K562 (cell line): ENCODE measurements around the gene BLM. TPM values are rescaled to one million over a fixed set of nuclear protein-coding genes. Genes with fewer than 3 reads are reported as not detected.

ENCODE experiments used
- ATAC-seq: fragments of 200-7000 bp; cut with Tn5 transposase; 3 replicates; pipeline ENCODE4 v1.9.1; 2020; ENCODE audit warnings: moderate library complexity
- BruUV-seq: library from RNA; stranded (reverse); fragments of 400-500 nt; replicated peaks from 2 replicates; lab custom pipeline; 2021; lab: Mats Ljungman, UMichigan
- CTCF ChIA-PET: fragments of 300-600 bp; formaldehyde crosslinking; extraction: SDS; loops from one replicate; lab custom pipeline; 2021; ENCODE audit warnings: low intra/inter-chr PET ratio; lab: Yijun Ruan, JAX
- POLR2A ChIA-PET: fragments of 300-600, 350-650 bp; sonication (Branson Sonifier 250); formaldehyde crosslinking; extraction: SDS; loops from one replicate; lab custom pipeline; 2021; ENCODE audit warnings: antibody characterized with exemption, inconsistent platforms; lab: Yijun Ruan, JAX
- DNase-seq, 4 experiments: peaks; one replicate each; pipeline versions ENCODE4 v3.0.0 to v3.0.0-alpha.2; 2011 to 2018; ENCODE audit warnings: low spot score in 3 of 4, mixed read lengths in 3 of 4; ENCODE audit errors: extremely low read depth in 1 of 4
- FAIRE-seq: peaks from 2 replicates; lab custom pipeline; 2011; peaks lifted over from hg19 to GRCh38; lab: Jason Lieb, UNC
- H2AFZ ChIP-seq: 2 replicates; pipeline ENCODE4 v1.6.0; 2011; ENCODE audit warnings: low read depth, low read length, control low read depth, inconsistent platforms
- H3K27ac ChIP-seq: fragments of 200-600 bp; 3 replicates; pipeline ENCODE4 v1.8.0; 2011; ENCODE audit warnings: low read depth, mild to moderate bottlenecking, control low read depth, inconsistent platforms, low read length, moderate library complexity, mixed read lengths; ENCODE audit errors: extremely low read depth
- H3K27me3 ChIP-seq, 2 experiments: fragments of 300-600 bp in 1 of 2; 2 replicates in 1 of 2; 3 replicates in 1 of 2; pipeline versions ENCODE4 v1.6.0 to v1.8.0; 2011; ENCODE audit warnings: inconsistent platforms in 2 of 2, low read length in 2 of 2, mild to moderate bottlenecking in 1 of 2, mixed read lengths in 1 of 2, moderate library complexity in 1 of 2; ENCODE audit not compliant: control insufficient read depth in 2 of 2, insufficient read depth in 2 of 2
- H3K36me3 ChIP-seq: fragments of 300-600 bp; 3 replicates; pipeline ENCODE4 v1.8.0; 2011; ENCODE audit warnings: mild to moderate bottlenecking, low read length, inconsistent platforms; ENCODE audit not compliant: control insufficient read depth, insufficient read depth
- H3K4me1 ChIP-seq, 2 experiments: fragments of 200-600 bp in 1 of 2; replicated peaks in 1 of 2; 2 replicates in 1 of 2; 3 replicates in 1 of 2; pipeline versions ENCODE4 v1.5.1 to v1.8.0; 2011; ENCODE audit warnings: inconsistent platforms in 2 of 2, low read length in 2 of 2, mild to moderate bottlenecking in 1 of 2, mixed read lengths in 1 of 2, moderate library complexity in 1 of 2; ENCODE audit not compliant: control insufficient read depth in 2 of 2, insufficient read depth in 2 of 2
- H3K4me2 ChIP-seq: 2 replicates; pipeline ENCODE4 v1.6.1; 2011; ENCODE audit warnings: low read length, control low read depth, inconsistent platforms, mixed read lengths; ENCODE audit not compliant: insufficient read depth
- H3K4me3 ChIP-seq: fragments of 200-600 bp; sonication (generic), shearing (Covaris generic); 2 replicates; pipeline ENCODE4 v1.5.1; 2016; ENCODE audit warnings: control low read depth, inconsistent platforms
- H3K79me2 ChIP-seq: fragments of 200-600 bp; 3 replicates; pipeline ENCODE4 v1.8.0; 2011; ENCODE audit warnings: low read length, inconsistent platforms; ENCODE audit not compliant: control insufficient read depth, insufficient read depth
- H3K9ac ChIP-seq, 2 experiments: 2 replicates each; pipeline versions ENCODE4 v1.6.0 to v1.6.1; 2011; ENCODE audit warnings: low read depth in 2 of 2, low read length in 2 of 2, control low read depth in 1 of 2, inconsistent platforms in 1 of 2, mild to moderate bottlenecking in 1 of 2, mixed read lengths in 1 of 2; ENCODE audit not compliant: insufficient read depth in 1 of 2
- H3K9me1 ChIP-seq: one replicate; pipeline ENCODE4 v1.6.0; 2011; ENCODE audit warnings: inconsistent platforms, mild to moderate bottlenecking, low read length, moderate library complexity; ENCODE audit not compliant: control insufficient read depth, insufficient read depth
- H3K9me3 ChIP-seq: replicated peaks from 2 replicates; pipeline ENCODE4 v1.5.1; 2011; ENCODE audit warnings: low read depth, low read length, inconsistent platforms; ENCODE audit not compliant: control insufficient read depth, insufficient read depth
- H4K20me1 ChIP-seq: replicated peaks from 2 replicates; pipeline ENCODE4 v1.6.1; 2011; ENCODE audit warnings: low read length, inconsistent platforms, mixed read lengths; ENCODE audit not compliant: control insufficient read depth, insufficient read depth
- ARHGAP35 ChIP-seq: fragments of 450-650 bp; IDR thresholded peaks from 2 replicates; pipeline ENCODE4 v1.6.1; 2018; ENCODE audit not compliant: partially characterized antibody
- BHLHE40 ChIP-seq: IDR thresholded peaks from 2 replicates; pipeline ENCODE4 v1.6.1; 2011; ENCODE audit warnings: low read length, improper control_type of control experiment
- CUX1 ChIP-seq: fragments of 200-800 bp; sonication (Bioruptor generic); IDR thresholded peaks from 2 replicates; pipeline ENCODE4 v1.6.1; 2016; ENCODE audit warnings: missing genetic modification characterization, missing compliant biosample characterization
- NR3C1 ChIP-seq: sonication (generic); formaldehyde crosslinking; IDR thresholded peaks from 2 replicates; pipeline ENCODE4 v1.8.1; 2022; ENCODE audit warnings: missing genetic modification reagents
- RAD21 ChIP-seq, 2 experiments: fragments of 250-450 bp in 1 of 2; fragments of 450-650 bp in 1 of 2; sonication (Bioruptor Pico) in 1 of 2; formaldehyde crosslinking in 1 of 2; IDR thresholded peaks in 1 of 2; conservative IDR thresholded peaks in 1 of 2; 2 replicates each; pipeline versions ENCODE4 v1.4.0 to v1.8.0; 2020 to 2022; ENCODE audit warnings: mild to moderate bottlenecking in 2 of 2, moderate library complexity in 1 of 2
- WGBS: fragments of 100-300 bp; shearing (Covaris generic); methylation state at CpG from one replicate; pipeline ENCODE4 v1.1.6; 2016; ENCODE audit warnings: low coverage, mixed read lengths; ENCODE audit not compliant: insufficient coverage; ENCODE audit errors: missing lambda C conversion rate; 5-methylcytosine and 5-hydroxymethylcytosine counted together
- in situ Hi-C: fragments of 300-500 bp; cut with MboI; formaldehyde crosslinking; loops from 4 replicates; pipeline ENCODE4 v1.15.0; 2018; ENCODE audit warnings: inconsistent platforms, mixed read lengths
- intact Hi-C: fragments of 100-400 bp; cut with micrococcal nuclease; formaldehyde crosslinking; loops from 2 replicates; pipeline ENCODE4 v1.14.2; 2022
- polyA plus RNA-seq, 8 experiments: library from polyadenylated mRNA; depleted of rRNA in 4 of 8; stranded (reverse) in 5 of 8; unstranded in 3 of 8; fragments of >200 nt; fragmentation: Nextera tagmentation in 2 of 8; fragmentation: Illumina TruSeq in 1 of 8; extraction: Ambion mirVana in 2 of 8; extraction: Trizol in 1 of 8; gene quantifications; 2 replicates each; pipeline versions ENCODE4 v1.2.1 to v1.2.3, GENCODE V29; 2011 to 2014; ENCODE audit warnings: inconsistent platforms in 1 of 8, missing spikeins in 1 of 8
- total RNA-seq, 7 experiments: library from RNA; depleted of rRNA in 6 of 7; stranded (reverse); fragments of >200 nt in 6 of 7; fragmentation: Illumina TruSeq in 2 of 7; extraction: Trizol in 2 of 7; gene quantifications; 2 replicates each; pipeline versions ENCODE4 v1.2.1 to v1.2.3, GENCODE V29; 2011 to 2021; ENCODE audit warnings: low replicate concordance in 1 of 7

BLM gene
- total and polyA plus RNA-seq, 9 of the 15 experiments (the other 6 are each of a cell fraction or from before 2014, with no cell fraction given): 21.0 to 56.0 (median 43.9) TPM

GRCh38 chr15:90690585-90690984 is 26.6 kb upstream of the BLM start (continued):
- no peak for TF ChIP-seq CUX1 (CRISPR knock-in tag)
- no peak for TF ChIP-seq BHLHE40
- no peak for TF ChIP-seq NR3C1 (CRISPR knock-in tag)
- TF ChIP-seq, all 486 proteins: peak for 0

- intact Hi-C loops: loop anchor here (5.0 to 10.0 kb wide), 3 partner anchors 196 to 369 kb away; no protein-coding TSS in a partner anchor
- H3K79me2 ChIP-seq: no peaks in the 10 kb centered on the region
- H4K20me1 ChIP-seq: no peaks in the 10 kb centered on the region
- H3K27ac ChIP-seq: no peak overlapping the region
- H3K9ac ChIP-seq: no peak overlapping the region
- H3K4me1 ChIP-seq: peaks cover 0 to 7% of the 10 kb centered on the region in 2 experiments; a peak in 3 of 5 replicates
- in situ Hi-C loops: loop anchor here (10.0 kb wide), 1 partner anchor 47 kb away; no protein-coding TSS in a partner anchor
- 66% methylated on average over 4 of the region's 4 CpGs for WGBS
- POLR2A ChIA-PET: no interaction called here
- H3K9me3 ChIP-seq: no peaks in the 10 kb centered on the region; the same call in 1 of the 2 replicates
- peak in 1 of 2 experiments; percentile 19; a peak in 1 of 4 replicates for TF ChIP-seq RAD21 (CRISPR knock-in tag; conservative IDR thresholded peaks at IDR 0.05 in 1 of 2, IDR thresholded peaks at IDR 0.05 in 1 of 2)
- no peak for TF ChIP-seq ARHGAP35
- TF ChIP-seq, all 486 proteins: peak for 1
- CTCF ChIA-PET: no interaction called here
- Histone ChIP-seq H3K27me3 (no peaks in the 10 kb centered on the region), H3K4me3 (no peak overlapping the region), H3K4me2 (no peak overlapping the region), H3K36me3 (no peaks in the 10 kb centered on the region; the same call in 2 of the 3 replicates), H3K9me1 (no peaks in the 10 kb centered on the region), H2AFZ (no peak overlapping the region)
- no peak for DNase-seq
- no peak for ATAC-seq
- no TSS peak for BruUV-seq
- no peak for FAIRE-seq
Observed at GRCh38 chr15:90691369-90691768, 25.8 kb upstream of the BLM start.
